Measurements from ENCODE around the gene UGT3A1.

- TF ChIP-seq CTCF (conservative IDR thresholded peaks at IDR 0.05; ENCODE audit: low read depth, low read length) (peak; percentile 83), EZH2 (IDR thresholded peaks at IDR 0.05; ENCODE audit: borderline replicate concordance, low read depth, low read length, poor library complexity, severe bottlenecking) (no peak)
Measured at GRCh38 chr5:35926389-35927051, 64.7 kb downstream of the UGT3A1 start.

Data from A673 (cell line).